ENCODE results near the gene EPHA5. TPM values are rescaled to one million over a fixed set of nuclear protein-coding genes. Genes with fewer than 3 reads are reported as not detected.
"Not testable (repeated sequence)": the region's sequence is repeated elsewhere in the genome, so short reads cannot be mapped to it uniquely, and the experiment has no call there.

Gene EPHA5
- total RNA-seq, 1 donor from 2014 or later: 0.20 TPM

- Histone ChIP-seq H3K9me3 (no peaks in the 10 kb centered on the region), H3K27ac (no peak overlapping the region), H3K36me3 (no peaks in the 10 kb centered on the region), H3K4me3 (no peak overlapping the region), H3K27me3 (no peaks in the 10 kb centered on the region), H3K4me1 (no peaks in the 10 kb centered on the region)
- ATAC-seq (no peak), DNase-seq (no peak)
- intact Hi-C loops (cut with DNase I): no loop called here
- TF ChIP-seq, protein P1, sequence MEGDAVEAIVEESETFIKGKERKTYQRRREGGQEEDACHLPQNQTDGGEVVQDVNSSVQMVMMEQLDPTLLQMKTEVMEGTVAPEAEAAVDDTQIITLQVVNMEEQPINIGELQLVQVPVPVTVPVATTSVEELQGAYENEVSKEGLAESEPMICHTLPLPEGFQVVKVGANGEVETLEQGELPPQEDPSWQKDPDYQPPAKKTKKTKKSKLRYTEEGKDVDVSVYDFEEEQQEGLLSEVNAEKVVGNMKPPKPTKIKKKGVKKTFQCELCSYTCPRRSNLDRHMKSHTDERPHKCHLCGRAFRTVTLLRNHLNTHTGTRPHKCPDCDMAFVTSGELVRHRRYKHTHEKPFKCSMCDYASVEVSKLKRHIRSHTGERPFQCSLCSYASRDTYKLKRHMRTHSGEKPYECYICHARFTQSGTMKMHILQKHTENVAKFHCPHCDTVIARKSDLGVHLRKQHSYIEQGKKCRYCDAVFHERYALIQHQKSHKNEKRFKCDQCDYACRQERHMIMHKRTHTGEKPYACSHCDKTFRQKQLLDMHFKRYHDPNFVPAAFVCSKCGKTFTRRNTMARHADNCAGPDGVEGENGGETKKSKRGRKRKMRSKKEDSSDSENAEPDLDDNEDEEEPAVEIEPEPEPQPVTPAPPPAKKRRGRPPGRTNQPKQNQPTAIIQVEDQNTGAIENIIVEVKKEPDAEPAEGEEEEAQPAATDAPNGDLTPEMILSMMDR (IDR thresholded peaks at IDR 0.05): no peak
Measured at GRCh38 chr4:65340382-65341109, 329.7 kb downstream of the EPHA5 start.

GRCh38 chr4:65337371-65337770 lies 332.9 kb downstream of the EPHA5 start:
- no peak overlapping the region for H3K4me3 ChIP-seq
- no peak for DNase-seq
- H3K4me1 ChIP-seq: no peaks in the 10 kb centered on the region
- intact Hi-C loops (cut with DNase I): no loop called here
- no peaks in the 10 kb centered on the region for H3K9me3 ChIP-seq
- ATAC-seq: no peak
- no peaks in the 10 kb centered on the region for H3K27me3 ChIP-seq
- TF ChIP-seq, protein P1 (IDR thresholded peaks at IDR 0.05): no peak
- no peak overlapping the region for H3K27ac ChIP-seq
- H3K36me3 ChIP-seq: no peaks in the 10 kb centered on the region

DNA sequence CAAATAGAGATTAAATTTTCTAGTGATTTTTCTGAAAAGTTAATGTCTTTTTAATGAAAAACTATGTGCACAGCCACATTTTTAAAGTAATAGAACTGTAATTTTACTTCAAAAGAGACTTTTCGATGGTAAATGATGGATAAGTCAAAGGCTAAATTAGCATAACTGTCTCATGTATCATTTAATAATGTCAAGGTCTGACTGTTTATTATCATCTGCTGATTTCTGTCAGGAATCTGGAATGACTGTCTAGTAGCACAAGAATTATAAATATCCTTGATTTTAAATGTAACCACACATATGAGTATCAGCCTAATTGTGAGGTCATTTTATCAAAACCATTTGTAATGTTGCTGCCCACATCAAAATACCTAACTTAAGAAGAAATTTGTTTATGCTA lies 333.8 kb downstream of the EPHA5 start:
- no peak for DNase-seq
- no peak for ATAC-seq
- Histone ChIP-seq H3K9me3 (no peaks in the 10 kb centered on the region), H3K36me3 (no peaks in the 10 kb centered on the region), H3K4me3 (no peak overlapping the region), H3K27ac (no peak overlapping the region), H3K27me3 (no peaks in the 10 kb centered on the region), H3K4me1 (no peaks in the 10 kb centered on the region)
- TF ChIP-seq, protein P1 (IDR thresholded peaks at IDR 0.05): no peak
- intact Hi-C loops (cut with DNase I): no loop called here

DNA sequence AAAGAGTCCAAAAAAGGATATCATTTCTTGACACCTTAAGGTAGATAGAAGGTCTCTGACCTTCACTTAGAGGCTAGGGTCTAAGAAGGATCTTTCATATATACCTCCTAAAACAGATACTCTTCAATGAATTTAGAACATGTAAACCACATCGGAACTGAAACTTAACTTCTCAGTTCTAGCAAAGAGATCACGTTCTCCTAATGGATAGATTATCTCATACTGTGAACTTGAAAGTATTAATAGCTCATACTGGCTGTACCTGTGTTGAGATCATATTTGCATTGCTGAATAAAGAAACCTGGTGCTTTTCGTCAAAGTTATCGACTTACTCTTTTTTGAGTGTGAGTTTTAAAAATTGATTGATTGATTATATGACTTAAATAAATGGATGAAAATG lies 353.8 kb downstream of the EPHA5 start:
- H3K9me3 ChIP-seq: no peaks in the 10 kb centered on the region
- no peak overlapping the region for H3K27ac ChIP-seq
- no peak overlapping the region for H3K4me3 ChIP-seq
- no peak for ATAC-seq
- no peaks in the 10 kb centered on the region for H3K4me1 ChIP-seq
- intact Hi-C loops (cut with DNase I): no loop called here
- H3K36me3 ChIP-seq: no peaks in the 10 kb centered on the region
- DNase-seq: no peak
- TF ChIP-seq, protein P1 (IDR thresholded peaks at IDR 0.05): no peak
- H3K27me3 ChIP-seq: no peaks in the 10 kb centered on the region

GRCh38 chr4:65311120-65311519 lies 359.2 kb downstream of the EPHA5 start:
- no peak for DNase-seq
- H3K27ac ChIP-seq: no peak overlapping the region
- no peaks in the 10 kb centered on the region for H3K4me1 ChIP-seq
- no peaks in the 10 kb centered on the region for H3K9me3 ChIP-seq
- intact Hi-C loops (cut with DNase I): no loop called here
- TF ChIP-seq, protein P1 (IDR thresholded peaks at IDR 0.05): no peak
- no peaks in the 10 kb centered on the region for H3K27me3 ChIP-seq
- no peaks in the 10 kb centered on the region for H3K36me3 ChIP-seq
- no peak overlapping the region for H3K4me3 ChIP-seq
- no peak for ATAC-seq

GRCh38 chr4:65310586-65310985 lies 359.7 kb downstream of the EPHA5 start:
- Histone ChIP-seq H3K4me1 (no peaks in the 10 kb centered on the region), H3K36me3 (no peaks in the 10 kb centered on the region), H3K4me3 (no peak overlapping the region), H3K27ac (no peak overlapping the region), H3K27me3 (no peaks in the 10 kb centered on the region), H3K9me3 (no peaks in the 10 kb centered on the region)
- intact Hi-C loops (cut with DNase I): no loop called here
- no peak for ATAC-seq
- TF ChIP-seq, protein P1 (IDR thresholded peaks at IDR 0.05): no peak
- DNase-seq: no peak

- H3K36me3 ChIP-seq; H3K27ac ChIP-seq; H3K4me3 ChIP-seq; H3K4me1 ChIP-seq; H3K27me3 ChIP-seq; H3K9me3 ChIP-seq; ATAC-seq; DNase-seq; intact Hi-C loops (cut with DNase I): not testable (repeated sequence)
Measured at GRCh38 chr4:65308626-65309025, 361.7 kb downstream of the EPHA5 start.

Measured in upper lobe of right lung (tissue), 1 donor.